CD4-positive, alpha-beta T cell treated with Interferon alpha-2 for 1 hour (primary cell): ENCODE measurements around the gene FLAD1.

Source experiments
- DNase-seq, 2 donors: peaks; one replicate each; pipeline ENCODE4 v3.0.0-alpha.2; 2020 to 2022

Gene FLAD1

DNA sequence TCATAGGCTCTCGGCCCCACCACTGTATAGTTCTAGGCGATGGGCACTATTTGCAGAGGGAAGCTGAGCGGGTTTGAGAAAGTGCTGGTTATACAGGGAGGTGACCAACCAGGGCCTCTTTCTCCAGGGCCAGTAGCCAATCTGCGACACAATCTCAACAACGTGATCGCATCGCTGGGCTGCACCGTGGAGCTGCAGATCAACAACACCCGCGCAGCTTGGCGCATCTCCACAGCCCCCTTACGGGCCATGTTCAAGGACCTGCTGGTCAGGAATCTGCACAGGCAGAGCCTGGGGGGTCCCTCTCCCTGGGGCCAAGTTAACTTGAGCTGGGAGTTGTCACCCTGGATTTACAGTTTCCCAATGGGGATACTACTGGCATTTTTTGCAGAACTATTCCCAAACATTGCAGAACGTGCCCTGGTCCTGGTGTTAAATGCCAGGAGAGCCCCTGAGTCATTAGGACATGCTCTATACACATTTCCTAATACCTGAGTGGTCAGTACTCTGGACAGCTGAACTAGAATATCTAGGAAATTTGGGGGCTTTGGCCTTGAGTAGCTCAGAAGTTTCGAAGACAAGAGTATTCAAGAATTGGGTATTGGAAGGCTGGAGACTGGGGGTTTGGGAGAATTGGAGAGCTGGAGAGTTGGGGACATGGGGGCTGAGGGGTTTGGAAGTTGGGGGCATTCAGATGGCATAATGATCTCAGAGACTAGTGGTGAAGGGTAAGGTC is 57.4 kb downstream of the FLAD1 start:
- DNase-seq, result no peak
